ENCODE measurements around the gene DNAJA2. TPM values are rescaled to one million over a fixed set of nuclear protein-coding genes. Genes with fewer than 3 reads are reported as not detected.

Gene DNAJA2
- total RNA-seq, 1 experiment from 2014 or later = 85.2 TPM

DNA sequence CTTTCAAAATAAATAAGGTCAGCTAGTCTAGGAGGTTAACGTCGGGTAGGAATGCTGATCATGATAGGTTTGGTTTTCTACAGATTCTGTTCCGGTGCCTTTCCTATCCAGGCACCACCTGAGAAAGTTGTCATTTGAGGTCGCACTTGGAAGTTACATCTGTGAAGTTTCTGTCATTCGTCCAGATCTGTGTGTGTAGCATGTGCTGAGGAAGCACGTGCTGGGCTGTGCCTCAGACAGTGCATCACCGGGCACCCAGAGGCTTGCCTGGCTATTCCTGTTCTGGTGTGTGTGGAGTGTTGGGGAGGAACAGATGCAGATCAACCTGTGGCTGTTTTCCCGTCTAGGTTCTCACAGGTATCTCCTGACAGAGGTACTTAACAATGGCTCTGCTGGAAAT lies 42.6 kb downstream of the DNAJA2 start:
- ChIA-PET POLR2A (ENCODE audit: low non-redundant PET) (no interaction called here), CTCF (interaction anchor here (1.6 kb wide), 1 partner anchor 77 kb away, joined by 6 read pairs; no protein-coding TSS in a partner anchor)
- Histone ChIP-seq H3K9me3 (ENCODE audit: low read depth, low read length, poor library complexity, severe bottlenecking) (no peaks in the 10 kb centered on the region), H3K4me1 (ENCODE audit: insufficient read depth, low read length, poor library complexity, severe bottlenecking) (no peaks in the 10 kb centered on the region), H3K4me3 (ENCODE audit: low read depth, low read length, poor library complexity, severe bottlenecking) (no peak overlapping the region), H3K27me3 (replicated peaks; ENCODE audit: insufficient read depth, low read depth, low read length, poor library complexity) (no peaks in the 10 kb centered on the region), H3K36me3 (ENCODE audit: insufficient read depth, low read length, poor library complexity, severe bottlenecking) (peaks cover 10% of the 10 kb centered on the region), H3K27ac (ENCODE audit: low read depth, low read length, poor library complexity, severe bottlenecking) (no peak overlapping the region)
- TF ChIP-seq, protein P1, sequence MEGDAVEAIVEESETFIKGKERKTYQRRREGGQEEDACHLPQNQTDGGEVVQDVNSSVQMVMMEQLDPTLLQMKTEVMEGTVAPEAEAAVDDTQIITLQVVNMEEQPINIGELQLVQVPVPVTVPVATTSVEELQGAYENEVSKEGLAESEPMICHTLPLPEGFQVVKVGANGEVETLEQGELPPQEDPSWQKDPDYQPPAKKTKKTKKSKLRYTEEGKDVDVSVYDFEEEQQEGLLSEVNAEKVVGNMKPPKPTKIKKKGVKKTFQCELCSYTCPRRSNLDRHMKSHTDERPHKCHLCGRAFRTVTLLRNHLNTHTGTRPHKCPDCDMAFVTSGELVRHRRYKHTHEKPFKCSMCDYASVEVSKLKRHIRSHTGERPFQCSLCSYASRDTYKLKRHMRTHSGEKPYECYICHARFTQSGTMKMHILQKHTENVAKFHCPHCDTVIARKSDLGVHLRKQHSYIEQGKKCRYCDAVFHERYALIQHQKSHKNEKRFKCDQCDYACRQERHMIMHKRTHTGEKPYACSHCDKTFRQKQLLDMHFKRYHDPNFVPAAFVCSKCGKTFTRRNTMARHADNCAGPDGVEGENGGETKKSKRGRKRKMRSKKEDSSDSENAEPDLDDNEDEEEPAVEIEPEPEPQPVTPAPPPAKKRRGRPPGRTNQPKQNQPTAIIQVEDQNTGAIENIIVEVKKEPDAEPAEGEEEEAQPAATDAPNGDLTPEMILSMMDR (conservative IDR thresholded peaks at IDR 0.05; ENCODE audit: low read depth, low read length) = no peak
- TF ChIP-seq EZH2 (IDR thresholded peaks at IDR 0.05; ENCODE audit: borderline replicate concordance, low read depth, low read length, poor library complexity, severe bottlenecking) = no peak
- intact Hi-C loops (cut with micrococcal nuclease; ENCODE audit: unreplicated experiment) = no loop called here
- DNase-seq (ENCODE audit: low spot score) = no peak
- TSS peak; percentile 43 for BruUV-seq (replicated peaks)

DNA sequence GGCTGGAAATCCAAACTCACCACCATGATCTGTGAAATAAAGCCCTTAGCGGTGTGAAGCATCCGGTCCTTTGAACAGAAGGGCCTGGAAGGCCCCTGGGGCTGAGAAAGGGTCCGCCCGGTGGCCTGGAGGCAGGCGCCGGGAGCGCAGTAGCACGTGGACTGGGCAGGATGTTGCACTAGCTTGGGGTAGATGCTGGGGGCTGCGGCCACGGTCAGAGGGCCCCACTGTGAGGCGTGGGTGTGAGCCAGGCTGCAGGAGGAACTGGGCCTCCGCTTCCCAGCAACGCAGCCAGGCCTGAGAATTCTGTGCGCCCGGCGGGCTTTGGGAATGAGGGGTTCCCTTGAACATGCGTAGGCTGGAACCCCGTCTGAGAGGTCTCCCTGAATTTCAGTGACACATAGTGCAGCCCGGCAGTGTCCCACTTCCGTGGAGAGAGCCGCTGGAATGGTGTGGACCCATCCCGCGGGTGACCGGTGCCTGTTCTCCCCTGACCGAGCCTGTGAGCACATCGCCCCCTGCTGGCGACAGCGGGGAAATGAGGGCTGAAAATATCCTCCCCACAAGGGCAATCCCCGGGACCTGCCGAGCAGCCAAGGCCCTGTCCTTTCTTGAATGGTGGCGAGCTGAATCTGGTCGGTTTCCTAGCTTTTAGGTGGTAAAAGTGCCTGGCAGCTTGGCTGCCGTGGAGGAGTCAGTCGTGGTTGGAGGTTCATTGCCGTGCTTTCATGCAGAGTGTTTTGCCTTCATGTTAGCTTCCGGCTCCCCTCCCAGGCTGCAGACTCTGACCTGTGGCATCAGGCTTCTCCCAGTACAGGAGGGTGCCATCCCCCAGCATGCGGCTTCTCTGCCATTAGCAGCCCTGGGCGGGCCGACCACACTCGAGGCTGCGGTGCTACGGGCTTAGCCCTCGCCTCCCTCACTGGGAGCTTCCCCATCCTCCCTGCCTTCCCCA lies 43.8 kb downstream of the DNAJA2 start:
- POLR2A ChIA-PET (ENCODE audit: low non-redundant PET) = no interaction called here

DNA sequence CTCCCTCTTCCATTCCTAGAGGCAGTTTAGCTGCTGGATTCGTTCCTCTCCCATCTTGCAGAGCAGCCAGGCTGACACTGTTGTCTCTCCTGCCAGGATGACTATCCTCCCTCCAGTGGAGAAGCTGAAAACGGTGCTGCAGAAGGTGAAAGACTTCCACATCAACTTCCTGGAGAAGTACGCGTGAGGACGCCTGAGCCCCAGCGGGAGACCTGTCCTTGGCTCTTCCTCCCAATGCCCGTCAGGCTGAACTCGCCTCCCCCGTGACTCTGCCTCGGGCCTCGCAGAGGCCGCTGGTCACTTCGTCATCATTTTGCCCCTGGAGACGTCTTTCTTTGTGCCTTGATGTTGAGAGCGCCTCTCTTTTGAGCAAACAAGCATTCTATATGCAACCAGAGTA lies 44.7 kb downstream of the DNAJA2 start:
- DNase-seq (ENCODE audit: low spot score) = no peak
- intact Hi-C loops (cut with micrococcal nuclease; ENCODE audit: unreplicated experiment) = loop anchor here (1.0 kb wide), 1 partner anchor 75 kb away; no protein-coding TSS in a partner anchor
- ChIA-PET POLR2A (ENCODE audit: low non-redundant PET) (interaction anchor here (0.7 kb wide), 1 partner anchor 24 kb away, joined by 3 read pairs; no protein-coding TSS in a partner anchor), CTCF (no interaction called here)
- no peak overlapping the region for H3K4me3 ChIP-seq (ENCODE audit: low read depth, low read length, poor library complexity, severe bottlenecking)
- H3K27me3 ChIP-seq (replicated peaks; ENCODE audit: insufficient read depth, low read depth, low read length, poor library complexity) = no peaks in the 10 kb centered on the region
- no peak overlapping the region for H3K27ac ChIP-seq (ENCODE audit: low read depth, low read length, poor library complexity, severe bottlenecking)
- BruUV-seq (replicated peaks) = no TSS peak
- H3K9me3 ChIP-seq (ENCODE audit: low read depth, low read length, poor library complexity, severe bottlenecking) = no peaks in the 10 kb centered on the region
- no peaks in the 10 kb centered on the region for H3K4me1 ChIP-seq (ENCODE audit: insufficient read depth, low read length, poor library complexity, severe bottlenecking)
- peaks cover 19% of the 10 kb centered on the region for H3K36me3 ChIP-seq (ENCODE audit: insufficient read depth, low read length, poor library complexity, severe bottlenecking)
- TF ChIP-seq EZH2 (IDR thresholded peaks at IDR 0.05; ENCODE audit: borderline replicate concordance, low read depth, low read length, poor library complexity, severe bottlenecking) = no peak
- TF ChIP-seq, protein P1 (conservative IDR thresholded peaks at IDR 0.05; ENCODE audit: low read depth, low read length) = no peak

More for the DNA sequence above, 43.8 kb downstream of the DNAJA2 start:
- Histone ChIP-seq H3K27ac (ENCODE audit: low read depth, low read length, poor library complexity, severe bottlenecking) (no peak overlapping the region), H3K9me3 (ENCODE audit: low read depth, low read length, poor library complexity, severe bottlenecking) (no peaks in the 10 kb centered on the region), H3K27me3 (replicated peaks; ENCODE audit: insufficient read depth, low read depth, low read length, poor library complexity) (no peaks in the 10 kb centered on the region), H3K4me1 (ENCODE audit: insufficient read depth, low read length, poor library complexity, severe bottlenecking) (no peaks in the 10 kb centered on the region), H3K36me3 (ENCODE audit: insufficient read depth, low read length, poor library complexity, severe bottlenecking) (peaks cover 10% of the 10 kb centered on the region), H3K4me3 (ENCODE audit: low read depth, low read length, poor library complexity, severe bottlenecking) (no peak overlapping the region)
- CTCF ChIA-PET = interaction anchor here (0.6 to 1.6 kb wide), 2 partner anchors 21 to 76 kb away, joined by 5 to 6 read pairs; no protein-coding TSS in a partner anchor
- intact Hi-C loops (cut with micrococcal nuclease; ENCODE audit: unreplicated experiment) = loop anchor here (1.0 kb wide), 1 partner anchor 75 kb away; no protein-coding TSS in a partner anchor
- BruUV-seq (replicated peaks) = no TSS peak
- TF ChIP-seq, protein P1 (conservative IDR thresholded peaks at IDR 0.05; ENCODE audit: low read depth, low read length) = peak; percentile 95
- no peak for TF ChIP-seq EZH2 (IDR thresholded peaks at IDR 0.05; ENCODE audit: borderline replicate concordance, low read depth, low read length, poor library complexity, severe bottlenecking)
- peak; percentile 67 for DNase-seq (ENCODE audit: low spot score)
